ENCODE data around the gene TMTC1.

Gene TMTC1

GRCh38 chr12:29713729-29714128, 70.0 kb downstream of the TMTC1 start:
- Histone ChIP-seq H3K4me2 (ENCODE audit: low read length) (no peak overlapping the region), H3K4me3 (ENCODE audit: low read depth, low read length) (no peak overlapping the region), H3K79me2 (peaks cover 19% of the 10 kb centered on the region), H3K4me1 (peaks cover 22% of the 10 kb centered on the region), H3K27ac (peak overlapping the region; percentile 84), H2AFZ (no peak overlapping the region), H3K27me3 (ENCODE audit: control insufficient read depth, insufficient read depth, low read length) (no peaks in the 10 kb centered on the region), H3K9ac (no peak overlapping the region), H3K9me3 (ENCODE audit: control insufficient read depth, low read length) (no peaks in the 10 kb centered on the region), H3K36me3 (ENCODE audit: control insufficient read depth, insufficient read depth, low read length) (no peaks in the 10 kb centered on the region)
- TF ChIP-seq CTCF (IDR thresholded peaks at IDR 0.05): no peak

- no peak overlapping the region for H3K27ac ChIP-seq
- no peak for TF ChIP-seq CTCF (IDR thresholded peaks at IDR 0.05)
- H3K79me2 ChIP-seq: peaks cover 35% of the 10 kb centered on the region
Observed at GRCh38 chr12:29711381-29711780, 72.4 kb downstream of the TMTC1 start.

GRCh38 chr12:29710104-29710503, 73.6 kb downstream of the TMTC1 start:
- no peak overlapping the region for H2AFZ ChIP-seq
- no peak overlapping the region for H3K27ac ChIP-seq
- H3K4me3 ChIP-seq (ENCODE audit: low read depth, low read length): no peak overlapping the region
- TF ChIP-seq CTCF (IDR thresholded peaks at IDR 0.05): no peak
- H3K9me3 ChIP-seq (ENCODE audit: control insufficient read depth, low read length): no peaks in the 10 kb centered on the region
- no peak overlapping the region for H3K9ac ChIP-seq
- H3K4me2 ChIP-seq (ENCODE audit: low read length): no peak overlapping the region
- H3K36me3 ChIP-seq (ENCODE audit: control insufficient read depth, insufficient read depth, low read length): no peaks in the 10 kb centered on the region
- H3K27me3 ChIP-seq (ENCODE audit: control insufficient read depth, insufficient read depth, low read length): no peaks in the 10 kb centered on the region
- H3K4me1 ChIP-seq: peaks cover 22% of the 10 kb centered on the region
- peaks cover 38% of the 10 kb centered on the region for H3K79me2 ChIP-seq

More at GRCh38 chr12:29711381-29711780, 72.4 kb downstream of the TMTC1 start:
- H3K9ac ChIP-seq: no peak overlapping the region
- H3K4me3 ChIP-seq (ENCODE audit: low read depth, low read length): no peak overlapping the region
- no peaks in the 10 kb centered on the region for H3K9me3 ChIP-seq (ENCODE audit: control insufficient read depth, low read length)
- no peaks in the 10 kb centered on the region for H3K27me3 ChIP-seq (ENCODE audit: control insufficient read depth, insufficient read depth, low read length)
- H3K36me3 ChIP-seq (ENCODE audit: control insufficient read depth, insufficient read depth, low read length): no peaks in the 10 kb centered on the region
- H3K4me1 ChIP-seq: peaks cover 22% of the 10 kb centered on the region
- no peak overlapping the region for H3K4me2 ChIP-seq (ENCODE audit: low read length)
- no peak overlapping the region for H2AFZ ChIP-seq

GRCh38 chr12:29709496-29710040, 74.2 kb downstream of the TMTC1 start:
- no peaks in the 10 kb centered on the region for H3K27me3 ChIP-seq (ENCODE audit: control insufficient read depth, insufficient read depth, low read length)
- no peaks in the 10 kb centered on the region for H3K9me3 ChIP-seq (ENCODE audit: control insufficient read depth, low read length)
- H2AFZ ChIP-seq: no peak overlapping the region
- no peak overlapping the region for H3K9ac ChIP-seq
- peaks cover 33% of the 10 kb centered on the region for H3K79me2 ChIP-seq
- TF ChIP-seq CTCF (IDR thresholded peaks at IDR 0.05): no peak
- peaks cover 18% of the 10 kb centered on the region for H3K4me1 ChIP-seq
- no peak overlapping the region for H3K4me3 ChIP-seq (ENCODE audit: low read depth, low read length)
- no peaks in the 10 kb centered on the region for H3K36me3 ChIP-seq (ENCODE audit: control insufficient read depth, insufficient read depth, low read length)
- H3K4me2 ChIP-seq (ENCODE audit: low read length): no peak overlapping the region
- no peak overlapping the region for H3K27ac ChIP-seq

GRCh38 chr12:29709054-29709453, 74.7 kb downstream of the TMTC1 start:
- Histone ChIP-seq H3K27me3 (ENCODE audit: control insufficient read depth, insufficient read depth, low read length) (no peaks in the 10 kb centered on the region), H3K9ac (no peak overlapping the region), H3K79me2 (peaks cover 32% of the 10 kb centered on the region), H3K4me3 (ENCODE audit: low read depth, low read length) (no peak overlapping the region), H3K4me2 (ENCODE audit: low read length) (no peak overlapping the region), H3K27ac (no peak overlapping the region), H3K9me3 (ENCODE audit: control insufficient read depth, low read length) (no peaks in the 10 kb centered on the region), H3K36me3 (ENCODE audit: control insufficient read depth, insufficient read depth, low read length) (no peaks in the 10 kb centered on the region), H3K4me1 (peaks cover 13% of the 10 kb centered on the region), H2AFZ (no peak overlapping the region)
- no peak for TF ChIP-seq CTCF (IDR thresholded peaks at IDR 0.05)
